Measurements from ENCODE around the gene RNF224. TPM values are rescaled to one million over a fixed set of nuclear protein-coding genes. Genes with fewer than 3 reads are reported as not detected.

The RNF224 gene
- total and polyA plus RNA-seq, 2 of the 13 experiments (the other 11 are each of a cell fraction or from before 2014, with no cell fraction given), result 0.09 TPM; not detected in 1

DNA sequence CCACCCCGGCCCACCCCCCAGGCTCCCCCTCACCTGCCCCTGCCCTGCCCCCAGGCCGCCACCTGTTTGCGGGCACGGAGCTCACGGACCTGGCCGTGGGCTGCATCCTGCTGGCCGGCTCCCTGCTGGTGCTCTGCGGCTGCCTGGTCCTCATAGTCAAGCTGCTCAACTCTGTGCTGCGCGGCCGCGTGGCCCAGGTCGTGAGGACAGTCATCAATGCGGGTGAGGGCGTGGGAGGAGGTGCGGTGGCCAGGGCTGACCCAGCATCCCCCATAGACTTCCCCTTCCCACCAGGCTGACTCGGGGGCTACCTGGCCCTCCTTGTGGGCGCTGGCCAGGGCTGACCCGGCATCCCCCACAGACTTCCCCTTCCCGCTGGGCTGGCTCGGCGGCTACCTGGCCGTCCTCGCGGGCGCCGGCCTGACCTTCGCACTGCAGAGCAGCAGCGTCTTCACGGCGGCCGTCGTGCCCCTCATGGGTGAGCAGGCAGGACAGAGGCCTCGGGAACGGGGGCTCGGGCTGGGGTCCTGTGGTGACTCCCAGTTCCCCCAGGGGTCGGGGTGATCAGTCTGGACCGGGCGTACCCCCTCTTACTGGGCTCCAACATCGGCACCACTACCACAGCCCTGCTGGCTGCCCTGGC, 6.9 kb downstream of the RNF224 start (continued):
- TF ChIP-seq ZSCAN9 (CRISPR knock-in tag; IDR thresholded peaks at IDR 0.05; ENCODE audit: borderline replicate concordance) (no peak), ZUFSP (CRISPR knock-in tag; IDR thresholded peaks at IDR 0.05; ENCODE audit: borderline replicate concordance) (no peak), POLR2AphosphoS5 (IDR thresholded peaks at IDR 0.05; ENCODE audit: low read depth, low read length) (no peak), ZNF629 (CRISPR knock-in tag; conservative IDR thresholded peaks at IDR 0.05) (0 out of 2 replicates have a peak, but pooled peaks have one; percentile 14), HDAC1 (CRISPR knock-in tag; IDR thresholded peaks at IDR 0.05) (peak; percentile 18; the same call in 1 of the 2 replicates), ZNF225 (CRISPR knock-in tag; IDR thresholded peaks at IDR 0.05) (no peak), BCLAF1 (IDR thresholded peaks at IDR 0.05) (no peak), SMARCC2 (IDR thresholded peaks at IDR 0.05) (no peak), ZFX (CRISPR knock-in tag; IDR thresholded peaks at IDR 0.05; ENCODE audit: low read depth) (peak; percentile 42), NFKB2 (CRISPR knock-in tag; IDR thresholded peaks at IDR 0.05; ENCODE audit: borderline replicate concordance) (0 out of 2 replicates have a peak, but pooled peaks have one; percentile 25), SRF (IDR thresholded peaks at IDR 0.05; ENCODE audit: low read depth, low read length) (no peak), ZMYM2 (CRISPR knock-in tag; IDR thresholded peaks at IDR 0.05) (no peak), TRIM24 (CRISPR knock-in tag; IDR thresholded peaks at IDR 0.05) (no peak), MTF2 (CRISPR knock-in tag; IDR thresholded peaks at IDR 0.05; ENCODE audit: borderline replicate concordance) (no peak), NFATC3 (CRISPR knock-in tag; IDR thresholded peaks at IDR 0.05) (no peak), ZNF652 (CRISPR knock-in tag; IDR thresholded peaks at IDR 0.05; ENCODE audit: borderline replicate concordance, low read depth) (no peak), ZNF121 (CRISPR knock-in tag; IDR thresholded peaks at IDR 0.05) (no peak), ZNF33B (CRISPR knock-in tag; IDR thresholded peaks at IDR 0.05) (no peak), ARID4A (CRISPR knock-in tag; IDR thresholded peaks at IDR 0.05; ENCODE audit: borderline replicate concordance) (no peak), ELF4 (CRISPR knock-in tag; IDR thresholded peaks at IDR 0.05; ENCODE audit: borderline replicate concordance) (no peak)
- TF ChIP-seq, protein P1, sequence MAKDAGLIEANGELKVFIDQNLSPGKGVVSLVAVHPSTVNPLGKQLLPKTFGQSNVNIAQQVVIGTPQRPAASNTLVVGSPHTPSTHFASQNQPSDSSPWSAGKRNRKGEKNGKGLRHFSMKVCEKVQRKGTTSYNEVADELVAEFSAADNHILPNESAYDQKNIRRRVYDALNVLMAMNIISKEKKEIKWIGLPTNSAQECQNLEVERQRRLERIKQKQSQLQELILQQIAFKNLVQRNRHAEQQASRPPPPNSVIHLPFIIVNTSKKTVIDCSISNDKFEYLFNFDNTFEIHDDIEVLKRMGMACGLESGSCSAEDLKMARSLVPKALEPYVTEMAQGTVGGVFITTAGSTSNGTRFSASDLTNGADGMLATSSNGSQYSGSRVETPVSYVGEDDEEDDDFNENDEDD (CRISPR knock-in tag; IDR thresholded peaks at IDR 0.05; ENCODE audit: borderline replicate concordance), result no peak; the same call in 1 of the 2 replicates
